GM12891 (cell line): ENCODE results near the gene NEURL4.

Experiments used
- PAX5 ChIP-seq: IDR thresholded peaks from 2 replicates; pipeline ENCODE4 v1.6.1; 2011; ENCODE audit warnings: low read length, moderate library complexity, mild to moderate bottlenecking; ENCODE audit not compliant: insufficient read depth, severe bottlenecking
- POLR2AphosphoS5 ChIP-seq: IDR thresholded peaks from 2 replicates; pipeline ENCODE4 v1.6.1; 2011; ENCODE audit warnings: low read depth, low read length, control low read depth
- SPI1 ChIP-seq: IDR thresholded peaks from 2 replicates; pipeline ENCODE4 v1.6.1; 2011; ENCODE audit warnings: low read depth, low read length, control low read depth
- TAF1 ChIP-seq: IDR thresholded peaks from 2 replicates; pipeline ENCODE4 v1.6.1; 2011; ENCODE audit warnings: low read depth, low read length, control low read depth

GRCh38 chr17:7355053-7355452 is 25.9 kb upstream of the NEURL4 start, which contains the start of gene TMEM95:
- TF ChIP-seq PAX5 (no peak), POLR2AphosphoS5 (no peak), SPI1 (no peak), TAF1 (no peak)
